HepG2 (cell line): ENCODE measurements around the gene PITRM1. TPM values are rescaled to one million over a fixed set of nuclear protein-coding genes. Genes with fewer than 3 reads are reported as not detected.

ENCODE experiments used
- FOXA3 ChIP-seq: IDR thresholded peaks from 2 replicates; pipeline ENCODE4 v1.6.1; 2016; ENCODE audit warnings: missing genetic modification reagents, missing compliant biosample characterization
- HMGXB3 ChIP-seq: sonication (generic); formaldehyde crosslinking; IDR thresholded peaks from 2 replicates; pipeline ENCODE4 v1.4.0; 2020; ENCODE audit warnings: missing genetic modification reagents, borderline replicate concordance
- NR2F1 ChIP-seq, 2 experiments: fragments of 450-650 bp in 1 of 2; formaldehyde crosslinking in 1 of 2; IDR thresholded peaks; 2 replicates each; pipeline versions ENCODE4 v1.5.0 to v1.6.1; 2016 to 2020; ENCODE audit warnings: mild to moderate bottlenecking in 1 of 2, missing compliant biosample characterization in 1 of 2, missing genetic modification reagents in 1 of 2, moderate library complexity in 1 of 2
- NR2F2 ChIP-seq: IDR thresholded peaks from 2 replicates; pipeline ENCODE4 v1.6.1; 2012; ENCODE audit warnings: low read depth, inconsistent platforms, borderline replicate concordance
- TOE1 ChIP-seq: sonication (generic); formaldehyde crosslinking; IDR thresholded peaks from 2 replicates; pipeline ENCODE4 v1.4.0; 2020; ENCODE audit warnings: mild to moderate bottlenecking, missing genetic modification reagents
- ZNF350 ChIP-seq: sonication (generic); formaldehyde crosslinking; IDR thresholded peaks from 2 replicates; pipeline ENCODE4 v1.4.0; 2020; ENCODE audit warnings: mild to moderate bottlenecking, low read depth, missing genetic modification reagents, borderline replicate concordance
- ZNF484 ChIP-seq: sonication (generic); formaldehyde crosslinking; IDR thresholded peaks from 2 replicates; pipeline ENCODE4 v1.5.1; 2020; ENCODE audit warnings: mild to moderate bottlenecking, low read depth, missing genetic modification reagents, borderline replicate concordance
- ZNF552 ChIP-seq: sonication (generic); formaldehyde crosslinking; IDR thresholded peaks from 2 replicates; pipeline ENCODE4 v1.9.0; 2022; ENCODE audit warnings: missing genetic modification reagents, mild to moderate bottlenecking, borderline replicate concordance
- polyA plus RNA-seq, 8 experiments: library from polyadenylated mRNA; depleted of rRNA in 3 of 8; stranded (reverse) in 7 of 8; unstranded in 1 of 8; fragments of >200 nt; fragmentation: Illumina TruSeq in 4 of 8; extraction: Trizol in 4 of 8; gene quantifications; 2 replicates each; pipeline versions ENCODE4 v1.2.1 to v1.2.3, GENCODE V29; 2011 to 2016; ENCODE audit warnings: low read depth in 4 of 8, missing spikeins in 1 of 8, mixed read lengths in 1 of 8; ENCODE audit not compliant: insufficient read depth in 1 of 8
- total RNA-seq, 5 experiments: library from RNA; depleted of rRNA; stranded (reverse); fragments of >200 nt; fragmentation: Illumina TruSeq; extraction: Trizol; gene quantifications; 2 replicates each; pipeline ENCODE4 v1.2.3, GENCODE V29; 2016; ENCODE audit warnings: low read depth in 1 of 5

PITRM1 gene
- total and polyA plus RNA-seq, 2 of the 13 experiments (the other 11 are each of a cell fraction or from before 2014, with no cell fraction given): 16.4 to 29.0 TPM

GRCh38 chr10:3215153-3215775, 42.7 kb upstream of the PITRM1 start (continued):
- TF ChIP-seq HMGXB3 (CRISPR knock-in tag) (no peak), NR2F1 (CRISPR knock-in tag; IDR thresholded peaks at IDR 0.05) (no peak), ZNF350 (CRISPR knock-in tag) (no peak), TOE1 (CRISPR knock-in tag) (no peak), ZNF484 (no peak), ZNF552 (CRISPR knock-in tag) (no peak), FOXA3 (CRISPR knock-in tag) (no peak), NR2F2 (no peak)
